Activated naive CD4-positive, alpha-beta T cell treated with anti-CD3 and anti-CD28 coated beads, Interleukin-2, amount 10 ng/mL, durations not matched to agents 7 days and 5 days (primary cell): ENCODE data around the gene FAM241B.
A peak's percentile ranks its signal among the peaks of the same experiment; 100 is the strongest.

Source experiments
- CTCF ChIA-PET: fragments of 350-600 bp; sonication (Branson Sonifier 250); formaldehyde crosslinking; loops from one replicate; lab custom pipeline; 2021; ENCODE audit warnings: antibody characterized with exemption; lab: Charles Lee
- DNase-seq: peaks from one replicate; pipeline ENCODE4 v3.0.0-alpha.2; 2020
- H3K27ac Mint-ChIP-seq: one replicate; pipeline ENCODE4 v1.8.0; 2021; ENCODE audit warnings: mild to moderate bottlenecking, moderate library complexity, mixed read lengths
- H3K27me3 Mint-ChIP-seq: one replicate; pipeline ENCODE4 v1.8.0; 2021; ENCODE audit warnings: mild to moderate bottlenecking, mixed read lengths
- H3K36me3 Mint-ChIP-seq: one replicate; pipeline ENCODE4 v1.8.0; 2021; ENCODE audit warnings: mixed read lengths
- H3K4me1 Mint-ChIP-seq: one replicate; pipeline ENCODE4 v1.8.0; 2021; ENCODE audit warnings: mixed read lengths
- H3K4me3 Mint-ChIP-seq: one replicate; pipeline ENCODE4 v1.8.0; 2021; ENCODE audit warnings: mild to moderate bottlenecking, moderate library complexity, mixed read lengths
- H3K9me3 Mint-ChIP-seq: one replicate; pipeline ENCODE4 v1.8.0; 2021; ENCODE audit warnings: mixed read lengths

The FAM241B gene

DNA sequence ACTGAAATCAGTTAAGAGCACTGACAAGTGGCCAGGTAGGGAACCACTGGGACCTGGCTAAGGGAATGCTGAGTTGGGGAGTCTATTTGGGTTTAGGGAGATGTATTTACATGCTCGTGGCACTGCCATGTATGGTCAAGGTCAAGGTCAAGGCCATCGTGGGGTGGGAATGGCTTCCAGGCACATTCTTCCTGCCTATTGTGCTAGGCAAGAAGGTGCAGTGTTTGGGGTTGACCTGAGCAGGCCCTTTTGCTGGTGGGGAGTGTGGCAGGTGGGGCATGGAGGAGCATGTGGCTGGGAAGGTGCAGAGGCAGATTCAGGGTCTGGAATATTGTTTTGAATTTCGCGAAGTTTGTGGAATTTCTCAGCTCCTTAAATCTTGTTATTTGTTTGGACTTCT lies 17.8 kb downstream of the FAM241B start:
- H3K27me3 Mint-ChIP-seq: peaks cover 16% of the 10 kb centered on the region
- H3K9me3 Mint-ChIP-seq: peaks cover 3% of the 10 kb centered on the region
- DNase-seq: no peak
- H3K36me3 Mint-ChIP-seq: no peaks in the 10 kb centered on the region
- H3K4me3 Mint-ChIP-seq: no peak overlapping the region
- H3K27ac Mint-ChIP-seq: no peak overlapping the region
- CTCF ChIA-PET: interaction anchor here (1.1 to 9.7 kb wide), 3 partner anchors 11 to 132 kb away, joined by 3 to 122 read pairs (median 9); no protein-coding TSS in a partner anchor
- peaks cover 24% of the 10 kb centered on the region for H3K4me1 Mint-ChIP-seq

- no peaks in the 10 kb centered on the region for H3K36me3 Mint-ChIP-seq
- H3K4me3 Mint-ChIP-seq: no peak overlapping the region
- H3K9me3 Mint-ChIP-seq: peaks cover 5% of the 10 kb centered on the region
- no peak overlapping the region for H3K27ac Mint-ChIP-seq
- CTCF ChIA-PET: interaction anchor here (1.7 to 9.7 kb wide), 2 partner anchors 68 to 133 kb away, joined by 9 to 122 read pairs; no protein-coding TSS in a partner anchor
- H3K4me1 Mint-ChIP-seq: peaks cover 24% of the 10 kb centered on the region
- peaks cover 21% of the 10 kb centered on the region for H3K27me3 Mint-ChIP-seq
- DNase-seq: no peak
Observed at GRCh38 chr10:69648461-69648860, 18.4 kb downstream of the FAM241B start.

DNA sequence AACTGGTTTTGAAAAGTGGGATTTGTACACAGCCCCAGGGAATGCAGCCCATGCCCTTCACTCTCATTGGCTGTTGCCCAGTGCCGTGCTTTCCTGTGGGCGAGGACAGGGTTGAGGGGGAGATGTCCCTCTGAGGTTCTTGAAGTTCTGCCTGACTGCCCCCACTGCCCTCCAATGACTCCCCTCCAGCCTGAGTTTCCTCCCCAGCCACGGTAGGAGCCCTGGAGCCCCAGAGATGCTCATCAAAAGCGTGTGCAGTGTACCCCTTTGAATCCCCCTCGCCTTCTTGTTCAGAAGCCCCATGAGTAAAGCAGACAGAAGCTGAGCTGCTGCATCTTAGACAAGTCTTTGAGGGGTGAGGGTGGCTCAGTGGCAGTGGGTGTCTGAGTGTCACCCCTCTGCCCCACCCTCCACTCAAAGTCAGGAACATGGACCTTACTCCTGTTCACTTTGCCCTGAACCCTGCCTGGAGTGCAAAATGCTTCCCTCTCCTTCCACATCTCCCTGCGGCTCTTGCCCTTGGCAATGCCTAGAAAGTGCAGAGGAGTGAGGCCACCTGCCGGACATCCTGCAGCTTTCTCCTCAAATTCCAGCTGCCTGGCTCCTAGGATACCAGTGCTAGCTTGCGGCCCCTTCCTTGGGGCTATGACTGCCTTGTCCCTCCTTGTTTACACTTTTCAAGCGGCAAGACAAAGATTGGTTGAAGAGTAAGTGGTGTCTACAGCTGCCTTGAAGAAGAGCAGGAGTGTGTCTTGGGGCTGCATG lies 19.9 kb downstream of the FAM241B start:
- H3K36me3 Mint-ChIP-seq: peaks cover 2% of the 10 kb centered on the region
- no peak overlapping the region for H3K27ac Mint-ChIP-seq
- peaks cover 35% of the 10 kb centered on the region for H3K27me3 Mint-ChIP-seq
- peaks cover 24% of the 10 kb centered on the region for H3K4me1 Mint-ChIP-seq
- DNase-seq: no peak
- peaks cover 5% of the 10 kb centered on the region for H3K9me3 Mint-ChIP-seq
- CTCF ChIA-PET: interaction anchor here (0.7 to 1.1 kb wide), 3 partner anchors 12 to 151 kb away, joined by 3 read pairs; no protein-coding TSS in a partner anchor
- no peak overlapping the region for H3K4me3 Mint-ChIP-seq

DNA sequence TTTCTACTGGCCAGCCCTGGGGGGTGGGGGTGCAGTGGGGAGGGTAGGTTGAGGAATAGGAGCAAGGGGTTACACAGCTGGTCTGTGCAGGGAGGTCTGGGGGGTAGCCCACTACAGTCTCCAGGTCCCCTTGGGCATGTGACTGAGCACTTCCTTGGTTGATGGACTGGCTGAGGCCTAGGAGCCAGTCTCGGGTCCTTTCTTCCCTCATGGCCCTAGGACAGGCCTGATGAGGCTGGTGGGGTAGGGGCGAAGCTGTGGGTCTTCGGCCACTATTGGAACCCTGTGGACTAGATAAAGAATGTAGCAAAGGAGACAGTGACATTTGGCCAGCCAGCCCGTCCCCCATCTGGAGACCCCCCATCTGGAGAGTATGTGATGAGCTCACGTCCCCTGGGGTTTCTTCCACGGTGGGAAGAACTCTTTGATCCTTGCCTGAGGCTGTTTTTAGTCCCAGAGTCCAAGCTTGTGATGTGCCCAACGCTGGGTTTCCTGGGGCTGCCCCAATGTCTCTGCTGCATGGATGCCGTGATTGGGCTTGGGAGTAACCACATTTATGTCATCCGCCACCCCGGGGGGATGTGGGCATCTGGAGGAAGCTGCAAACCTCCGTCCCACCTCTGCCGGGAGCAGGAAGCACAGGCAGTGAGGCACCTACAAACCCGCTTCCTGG lies 20.7 kb downstream of the FAM241B start:
- DNase-seq: peak; percentile 41
- Mint-ChIP-seq H3K4me1 (peaks cover 24% of the 10 kb centered on the region), H3K4me3 (no peak overlapping the region), H3K36me3 (peaks cover 2% of the 10 kb centered on the region), H3K27ac (peak overlapping the region; percentile 70), H3K9me3 (peaks cover 5% of the 10 kb centered on the region), H3K27me3 (peaks cover 42% of the 10 kb centered on the region)
- CTCF ChIA-PET: interaction anchor here (0.7 to 1.1 kb wide), 4 partner anchors 12 to 151 kb away, joined by 3 read pairs; no protein-coding TSS in a partner anchor

- CTCF ChIA-PET: interaction anchor here (0.9 to 1.0 kb wide), 3 partner anchors 9 to 136 kb away, joined by 3 to 4 read pairs (median 3); no protein-coding TSS in a partner anchor
- Mint-ChIP-seq H3K4me1 (peaks cover 24% of the 10 kb centered on the region), H3K27ac (peak overlapping the region; percentile 70), H3K36me3 (peaks cover 2% of the 10 kb centered on the region), H3K4me3 (no peak overlapping the region), H3K27me3 (peaks cover 45% of the 10 kb centered on the region), H3K9me3 (peaks cover 5% of the 10 kb centered on the region)
- no peak for DNase-seq
Observed at GRCh38 chr10:69651362-69651761, 21.3 kb downstream of the FAM241B start.

DNA sequence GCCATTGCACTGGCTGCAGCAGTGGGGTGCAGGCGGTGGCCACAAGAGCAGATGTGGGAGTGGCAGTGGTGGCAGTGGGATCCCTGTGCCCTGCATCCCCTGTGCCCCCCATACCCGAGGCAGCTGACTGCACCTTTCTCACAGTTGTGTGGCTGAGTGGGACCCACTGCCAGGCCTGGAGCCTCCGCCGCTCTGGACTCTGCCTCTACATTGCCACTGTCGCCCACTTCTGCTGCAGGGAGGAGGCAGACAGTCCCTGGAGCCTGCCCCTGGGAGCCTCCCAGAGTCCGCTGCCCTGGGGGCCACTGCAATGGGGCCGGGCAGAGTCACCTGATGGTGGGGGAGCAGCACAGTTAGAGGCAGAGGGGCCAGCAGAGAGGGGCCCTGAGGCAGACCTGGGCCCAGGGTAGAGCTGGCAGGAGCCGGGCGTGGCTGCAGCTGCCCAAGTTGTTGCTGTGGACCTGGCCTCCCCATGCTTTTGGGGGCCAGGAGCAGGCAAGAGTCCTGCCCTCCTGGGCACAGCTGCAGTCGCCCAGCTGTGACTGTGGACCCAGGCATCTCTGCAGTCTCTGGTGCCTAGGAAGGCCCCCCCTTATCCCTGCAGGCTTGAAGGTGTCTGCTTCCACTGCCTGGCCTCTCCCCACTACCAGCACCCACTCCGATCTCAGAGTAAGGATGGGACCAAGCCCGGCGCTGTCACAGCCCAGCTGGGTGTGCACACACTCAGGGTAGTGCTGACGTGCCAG lies 22.2 kb downstream of the FAM241B start:
- CTCF ChIA-PET: interaction anchor here (0.9 to 1.3 kb wide), 2 partner anchors 10 to 14 kb away, joined by 4 read pairs; no protein-coding TSS in a partner anchor

DNA sequence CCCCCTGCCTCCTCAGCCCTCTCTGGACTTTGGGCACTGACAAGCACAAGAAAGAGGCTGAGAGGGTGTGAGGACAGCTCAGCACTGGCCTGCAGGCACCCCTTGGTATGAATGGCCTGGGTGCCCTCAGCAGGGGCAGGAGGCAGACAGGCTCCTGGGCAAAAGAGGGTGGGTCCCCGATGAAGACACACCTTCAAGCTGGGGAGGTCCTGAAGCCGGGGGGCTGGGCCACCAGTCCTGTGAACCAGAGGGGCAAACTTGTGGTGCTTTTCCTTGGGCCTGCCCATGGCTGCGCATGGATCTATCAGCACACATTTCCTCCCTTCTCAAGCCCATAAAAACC lies 22.8 kb downstream of the FAM241B start:
- Mint-ChIP-seq H3K4me1 (peaks cover 24% of the 10 kb centered on the region), H3K36me3 (peaks cover 2% of the 10 kb centered on the region), H3K27ac (no peak overlapping the region), H3K4me3 (no peak overlapping the region), H3K9me3 (peaks cover 5% of the 10 kb centered on the region), H3K27me3 (peaks cover 57% of the 10 kb centered on the region)
- CTCF ChIA-PET: interaction anchor here (0.7 to 1.3 kb wide), 2 partner anchors 15 to 138 kb away, joined by 3 to 4 read pairs; no protein-coding TSS in a partner anchor
- DNase-seq: no peak

More for the DNA sequence above, 22.2 kb downstream of the FAM241B start:
- H3K4me3 Mint-ChIP-seq: no peak overlapping the region
- DNase-seq: no peak
- H3K4me1 Mint-ChIP-seq: peaks cover 24% of the 10 kb centered on the region
- peaks cover 2% of the 10 kb centered on the region for H3K36me3 Mint-ChIP-seq
- H3K9me3 Mint-ChIP-seq: peaks cover 5% of the 10 kb centered on the region
- peaks cover 54% of the 10 kb centered on the region for H3K27me3 Mint-ChIP-seq
- H3K27ac Mint-ChIP-seq: no peak overlapping the region

- peaks cover 61% of the 10 kb centered on the region for H3K27me3 Mint-ChIP-seq
Observed at GRCh38 chr10:69653561-69653960, 23.5 kb downstream of the FAM241B start.

GRCh38 chr10:69655124-69655867 lies 25.2 kb downstream of the FAM241B start:
- CTCF ChIA-PET: interaction anchor here (1.0 kb wide), 2 partner anchors 18 to 60 kb away, joined by 3 to 4 read pairs; no protein-coding TSS in a partner anchor
- H3K27me3 Mint-ChIP-seq: peaks cover 60% of the 10 kb centered on the region
- peaks cover 5% of the 10 kb centered on the region for H3K9me3 Mint-ChIP-seq
- peaks cover 2% of the 10 kb centered on the region for H3K36me3 Mint-ChIP-seq
- no peak overlapping the region for H3K4me3 Mint-ChIP-seq
- no peak for DNase-seq
- no peak overlapping the region for H3K27ac Mint-ChIP-seq
- peaks cover 19% of the 10 kb centered on the region for H3K4me1 Mint-ChIP-seq

More at GRCh38 chr10:69653561-69653960, 23.5 kb downstream of the FAM241B start:
- DNase-seq: no peak
- Mint-ChIP-seq H3K27ac (no peak overlapping the region), H3K4me3 (no peak overlapping the region), H3K36me3 (peaks cover 2% of the 10 kb centered on the region), H3K9me3 (peaks cover 5% of the 10 kb centered on the region), H3K4me1 (peaks cover 24% of the 10 kb centered on the region)
- CTCF ChIA-PET: interaction anchor here (0.7 to 1.2 kb wide), 4 partner anchors 8 to 138 kb away, joined by 3 to 5 read pairs (median 3); no protein-coding TSS in a partner anchor

GRCh38 chr10:69655868-69656555 lies 26.0 kb downstream of the FAM241B start:
- H3K36me3 Mint-ChIP-seq: peaks cover 2% of the 10 kb centered on the region
- H3K9me3 Mint-ChIP-seq: peaks cover 5% of the 10 kb centered on the region
- H3K4me3 Mint-ChIP-seq: no peak overlapping the region
- no peak for DNase-seq
- no peak overlapping the region for H3K27ac Mint-ChIP-seq
- H3K27me3 Mint-ChIP-seq: peaks cover 67% of the 10 kb centered on the region
- peaks cover 12% of the 10 kb centered on the region for H3K4me1 Mint-ChIP-seq
- CTCF ChIA-PET: interaction anchor here (1.0 kb wide), 2 partner anchors 19 to 60 kb away, joined by 3 to 4 read pairs; no protein-coding TSS in a partner anchor

DNA sequence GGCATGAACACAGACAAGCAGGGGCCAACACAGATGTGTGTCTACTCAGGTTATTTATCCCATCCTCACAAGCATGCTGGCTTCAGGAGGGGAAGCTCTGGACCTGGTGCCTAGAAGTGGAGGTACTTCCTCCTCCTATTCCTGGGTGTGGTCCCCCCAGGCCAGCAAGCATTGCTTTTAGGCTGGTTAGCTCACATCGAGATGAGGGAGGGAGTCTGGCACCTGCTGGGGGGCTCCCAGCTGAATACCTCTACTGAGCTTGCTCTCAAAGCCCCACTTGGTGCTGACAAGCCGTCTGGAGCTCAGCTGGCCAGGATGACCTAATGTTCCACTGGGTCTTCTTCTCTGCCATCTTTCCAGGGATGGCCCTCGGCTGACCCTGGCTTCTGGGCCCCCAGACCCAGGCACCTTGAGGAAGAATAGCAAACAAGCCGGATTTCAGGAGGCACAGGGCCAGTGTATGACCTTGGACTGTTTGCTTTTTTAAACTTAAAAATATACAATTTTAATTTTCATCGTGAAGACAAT lies 26.8 kb downstream of the FAM241B start:
- Mint-ChIP-seq H3K4me3 (no peak overlapping the region), H3K27me3 (peaks cover 67% of the 10 kb centered on the region), H3K4me1 (peaks cover 5% of the 10 kb centered on the region), H3K36me3 (peaks cover 2% of the 10 kb centered on the region), H3K9me3 (peaks cover 3% of the 10 kb centered on the region), H3K27ac (no peak overlapping the region)
- no peak for DNase-seq
- CTCF ChIA-PET: no interaction called here

GRCh38 chr10:69657430-69657829 lies 27.4 kb downstream of the FAM241B start:
- no peak overlapping the region for H3K4me3 Mint-ChIP-seq
- peaks cover 67% of the 10 kb centered on the region for H3K27me3 Mint-ChIP-seq
- no peak for DNase-seq
- H3K4me1 Mint-ChIP-seq: peaks cover 2% of the 10 kb centered on the region
- no peak overlapping the region for H3K27ac Mint-ChIP-seq
- CTCF ChIA-PET: no interaction called here
- H3K9me3 Mint-ChIP-seq: peaks cover 2% of the 10 kb centered on the region
- H3K36me3 Mint-ChIP-seq: peaks cover 2% of the 10 kb centered on the region
